GM21390 (cell line): Measurements from ENCODE around the gene PDE1A.

Experiments used
- ATAC-seq: cut with Tn5 transposase; IDR thresholded peaks from one replicate; pipeline ENCODE4 v1.9.1; 2021; ENCODE audit not compliant: unreplicated experiment

Gene PDE1A

DNA sequence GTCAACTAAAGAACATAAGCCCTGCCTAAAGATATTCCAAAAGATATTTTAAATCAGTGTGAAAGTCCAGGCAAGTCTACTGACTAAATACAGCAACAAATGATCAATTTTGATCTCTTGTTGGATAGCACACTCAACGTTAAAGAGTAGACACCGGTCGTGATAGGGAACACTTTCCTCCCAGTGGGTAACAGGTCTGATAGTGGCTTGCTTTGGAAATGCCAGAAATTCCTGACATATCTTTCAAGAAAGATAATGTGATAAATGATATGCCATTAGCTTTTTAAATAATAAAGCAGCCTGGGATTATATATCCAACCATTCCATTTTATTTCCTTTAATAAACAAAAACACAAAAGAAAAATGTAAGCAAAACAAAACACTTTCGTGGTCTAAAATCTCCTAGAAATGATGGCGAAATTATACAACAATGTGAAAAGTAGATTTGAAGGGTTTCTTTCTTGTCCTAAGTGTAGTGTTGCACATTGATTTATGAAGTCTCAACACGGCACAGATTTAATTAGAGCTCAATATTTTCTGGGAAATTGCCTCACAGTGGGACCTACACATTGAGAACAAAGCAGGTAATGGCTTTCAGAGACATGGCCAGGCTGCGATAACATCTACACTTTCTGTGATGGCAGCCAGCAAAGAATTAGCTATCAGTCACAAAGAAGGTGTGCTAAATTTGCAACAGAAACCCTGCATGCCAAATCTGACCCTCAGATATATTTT, 282.6 kb downstream of the PDE1A start:
- ATAC-seq: no peak

DNA sequence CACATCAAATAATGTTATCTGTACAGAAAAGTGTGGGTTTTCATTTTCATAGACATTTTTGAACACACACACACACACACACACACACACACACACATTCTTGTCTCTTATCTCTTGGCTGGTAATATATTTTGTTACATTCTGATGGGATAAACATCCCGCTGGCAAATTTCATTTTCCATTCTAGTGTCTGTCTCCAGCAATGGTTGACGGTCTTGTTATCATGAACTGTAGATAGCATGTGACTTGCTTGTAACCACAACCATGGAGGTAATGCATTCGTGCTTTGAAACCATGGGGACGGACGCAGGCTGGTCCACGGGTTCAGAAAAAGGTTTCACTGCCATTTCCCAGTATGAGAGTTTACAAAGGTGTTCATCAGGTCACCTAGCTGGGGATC, 284.8 kb downstream of the PDE1A start:
- ATAC-seq: no peak

DNA sequence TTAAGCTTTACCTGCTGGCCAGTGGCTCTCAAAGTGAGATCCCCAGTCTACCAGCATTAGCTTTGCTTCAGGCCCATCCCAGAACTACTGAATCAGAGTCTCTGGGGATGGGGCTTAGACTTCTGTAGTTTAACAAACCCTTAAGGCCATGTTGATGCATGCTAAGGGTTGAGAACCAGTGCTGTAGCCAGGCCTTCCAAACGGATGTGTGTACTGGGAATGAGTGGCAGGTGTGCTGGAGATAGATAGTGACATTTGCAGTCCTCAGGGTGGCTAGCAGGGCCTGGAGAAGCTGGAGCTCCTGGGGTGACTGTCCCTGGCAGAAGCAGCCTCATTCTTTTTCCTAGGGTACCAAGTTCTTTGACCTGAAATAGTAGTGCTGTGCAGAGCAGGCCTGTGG, 292.6 kb downstream of the PDE1A start:
- ATAC-seq: no peak

DNA sequence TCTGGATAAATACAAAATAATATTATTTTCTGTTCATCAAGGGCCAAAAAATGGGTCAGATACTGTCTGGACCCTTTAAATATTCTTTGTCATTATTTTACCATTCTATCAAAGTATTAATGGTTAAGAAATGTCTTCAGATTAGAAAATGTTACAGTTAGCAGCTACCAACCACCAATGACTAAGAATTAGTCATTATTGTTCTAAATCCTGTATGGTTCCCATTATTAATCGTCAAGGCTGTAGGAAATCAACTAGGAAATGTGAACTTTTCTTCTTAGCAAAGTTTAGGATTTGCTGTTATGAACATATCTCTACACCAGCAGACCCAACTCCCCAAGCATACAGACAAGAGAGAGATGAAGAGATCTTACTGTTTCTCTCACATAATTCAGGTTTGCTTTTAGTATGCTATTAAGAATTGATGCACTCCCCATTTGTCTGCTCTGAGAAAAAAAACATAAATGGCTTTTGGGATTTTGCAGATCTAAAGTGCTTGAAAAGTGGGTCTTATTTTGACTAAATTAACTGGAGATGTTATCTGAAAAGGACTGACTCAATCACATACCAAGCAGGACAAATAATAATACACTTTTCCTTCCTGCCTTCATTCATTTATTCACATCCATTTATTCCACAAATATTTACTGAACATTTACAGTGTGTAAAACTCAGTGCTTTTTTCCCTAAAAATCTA, 293.5 kb downstream of the PDE1A start:
- ATAC-seq: no peak

DNA sequence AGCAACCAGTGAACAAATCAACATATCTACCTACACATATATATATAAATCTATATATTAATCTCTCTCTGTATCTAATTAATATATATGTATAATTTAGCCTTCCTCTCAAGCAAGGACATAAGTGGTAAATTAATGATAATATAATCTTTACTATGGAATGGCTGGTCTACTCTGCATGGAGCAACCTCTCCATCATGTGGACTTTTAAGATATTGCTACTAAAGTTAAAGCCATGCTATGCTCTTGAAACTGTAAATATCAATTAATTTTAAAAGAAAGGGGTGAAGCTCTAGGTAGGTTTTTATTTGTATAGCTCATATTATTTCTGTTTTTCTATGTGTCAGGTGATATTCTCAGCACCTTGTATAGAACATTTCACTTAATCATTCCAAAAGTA, 294.2 kb downstream of the PDE1A start:
- no peak for ATAC-seq

DNA sequence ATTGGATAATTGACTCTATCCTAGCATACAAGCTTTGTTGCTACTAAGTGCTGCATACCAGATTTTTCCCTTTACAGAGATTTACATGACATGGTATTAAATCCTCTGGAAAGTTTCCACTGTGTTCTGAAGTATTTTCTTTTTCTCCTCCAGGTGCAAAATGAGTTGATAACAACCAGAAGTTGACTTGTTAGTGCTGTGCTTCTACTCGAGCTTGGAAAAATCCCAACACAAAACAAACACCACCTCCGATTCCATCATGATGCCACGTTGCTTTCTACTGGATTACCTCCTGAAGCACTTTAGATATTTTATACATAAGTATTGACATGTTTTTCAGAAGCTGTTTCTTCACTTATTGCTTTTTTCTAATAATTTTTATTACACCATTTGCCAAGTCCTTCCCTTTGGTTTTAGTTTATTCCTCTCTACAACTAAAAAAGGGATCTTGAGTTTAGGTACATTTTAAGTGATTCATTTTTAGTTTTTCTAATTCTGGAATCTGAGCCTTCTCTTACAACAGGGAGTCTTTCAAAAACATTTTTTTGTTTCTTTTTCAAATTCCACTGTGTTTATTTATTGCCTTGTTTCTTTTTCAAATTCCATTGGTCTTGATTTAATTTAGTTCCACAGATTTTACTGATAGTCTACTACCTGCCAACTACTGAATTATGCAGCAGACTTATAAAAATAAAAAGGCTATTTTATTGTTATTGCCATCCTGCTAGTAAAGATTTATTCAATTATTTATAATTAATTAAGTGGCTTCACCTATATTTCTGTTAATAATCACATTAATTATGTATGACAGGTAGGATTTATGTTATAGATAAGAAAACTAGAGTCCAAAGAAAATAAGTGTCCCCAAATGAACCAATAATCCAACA, 297.8 kb downstream of the PDE1A start:
- ATAC-seq: no peak

DNA sequence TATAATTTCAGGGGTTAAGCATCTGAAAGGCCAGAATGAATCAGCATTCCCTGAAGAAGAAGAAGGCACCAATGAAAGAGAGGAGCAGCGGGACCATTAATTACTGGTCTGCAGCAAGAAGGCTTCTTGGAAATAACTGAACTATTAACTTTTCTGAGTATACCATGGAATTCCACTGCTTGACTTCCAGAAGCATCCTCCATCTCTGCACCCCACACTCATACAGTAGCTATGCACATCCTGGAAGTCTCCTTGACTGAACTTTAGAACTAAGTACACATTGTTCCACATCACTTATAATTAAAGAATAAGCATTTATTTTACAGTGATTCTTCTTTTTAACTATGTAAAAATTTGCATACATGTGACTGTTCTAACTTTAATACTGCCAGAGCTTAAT, 309.6 kb downstream of the PDE1A start:
- no peak for ATAC-seq

DNA sequence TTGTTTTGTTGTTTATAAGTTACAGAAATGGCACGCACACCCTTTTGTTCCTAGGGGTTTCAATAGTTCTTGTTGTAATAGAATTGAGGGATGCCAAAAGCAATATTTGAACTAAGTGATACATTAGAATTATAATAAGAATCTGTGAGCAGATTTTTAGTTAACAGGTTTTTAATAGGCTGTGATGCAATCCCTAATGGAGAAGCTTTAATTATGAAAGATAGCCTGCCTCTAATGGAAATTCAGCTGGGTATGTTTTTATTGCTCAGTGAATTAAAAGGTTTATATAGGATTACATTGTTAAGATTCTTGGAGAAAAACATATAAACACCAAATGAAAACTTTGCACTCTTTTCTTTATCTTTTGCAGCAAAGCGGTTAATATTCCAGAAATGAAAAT, 310.1 kb downstream of the PDE1A start:
- no peak for ATAC-seq

DNA sequence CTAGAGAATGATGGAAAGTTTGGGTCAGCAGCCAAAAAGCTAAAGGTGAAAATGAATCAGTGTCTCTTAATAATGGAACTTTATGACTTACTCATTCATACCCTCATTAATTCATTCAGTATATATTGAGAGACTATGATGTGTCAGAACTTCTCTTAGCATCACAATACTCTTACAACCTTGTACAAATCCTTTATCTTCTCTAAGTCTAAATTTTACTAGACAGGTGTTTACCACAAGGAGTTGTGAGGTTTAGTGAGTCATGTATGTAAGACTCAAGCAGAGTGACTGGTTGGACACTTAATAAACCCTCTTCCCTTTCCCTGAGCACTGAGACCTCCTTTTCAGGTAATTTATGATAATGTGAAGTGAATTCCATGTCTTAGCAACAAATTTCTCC, 311.6 kb downstream of the PDE1A start:
- ATAC-seq: no peak

DNA sequence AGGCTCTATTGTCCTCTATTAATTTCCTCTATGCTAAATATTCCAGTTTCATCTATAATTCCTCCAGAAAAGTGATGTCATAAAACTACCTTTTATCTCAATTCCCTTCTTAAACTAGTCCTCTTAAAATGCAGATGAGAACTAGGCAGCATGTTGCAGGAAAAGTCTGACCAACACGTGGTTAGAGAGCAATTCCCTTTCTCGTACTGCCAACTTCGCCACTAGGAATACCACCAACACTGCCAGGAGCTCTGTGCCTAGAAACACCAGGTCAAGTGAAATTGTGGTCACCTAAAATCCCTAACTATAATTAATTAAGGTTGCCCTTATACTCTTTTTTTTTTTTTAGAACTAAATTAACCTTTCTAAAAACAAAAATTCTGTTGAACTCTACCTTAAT, 313.5 kb downstream of the PDE1A start:
- no peak for ATAC-seq

DNA sequence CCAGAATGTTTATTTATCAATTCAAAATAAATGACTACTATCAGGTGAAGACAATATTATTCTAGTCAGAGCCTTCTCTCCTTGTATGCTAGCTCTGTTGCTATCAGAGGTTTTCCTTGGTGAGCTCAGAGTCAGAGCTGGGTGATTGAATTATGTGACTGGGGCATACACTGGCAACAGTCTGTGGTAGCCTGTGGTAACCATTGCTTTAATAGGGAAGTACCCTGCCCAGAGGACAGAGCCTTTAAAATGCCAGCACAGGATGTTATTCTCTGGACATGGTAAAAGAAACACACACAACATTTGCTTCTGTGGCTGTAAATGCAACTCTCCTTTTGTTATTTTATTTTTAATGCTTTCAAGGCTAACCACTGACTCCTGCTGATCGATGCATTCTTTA, 316.5 kb downstream of the PDE1A start:
- ATAC-seq: no peak

DNA sequence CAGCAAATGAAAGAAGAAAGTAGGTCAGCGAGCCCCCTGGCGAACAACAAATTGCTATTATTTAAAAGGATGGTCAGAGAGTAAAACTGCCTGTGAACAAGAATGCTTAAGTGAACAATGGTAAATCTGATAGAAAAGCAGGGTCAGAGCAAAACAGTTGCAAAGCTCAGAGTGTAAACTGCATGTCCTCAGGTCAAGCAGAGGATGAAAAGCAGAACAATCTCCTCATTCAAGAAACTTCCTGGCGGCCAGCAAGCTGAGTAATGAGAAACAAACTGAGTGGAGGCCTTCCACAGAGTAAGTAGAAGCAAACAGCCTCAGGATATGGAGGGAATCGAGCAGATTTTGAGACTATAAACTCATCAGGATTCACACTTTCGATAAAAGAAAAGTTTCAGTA, 323.3 kb downstream of the PDE1A start:
- no peak for ATAC-seq

DNA sequence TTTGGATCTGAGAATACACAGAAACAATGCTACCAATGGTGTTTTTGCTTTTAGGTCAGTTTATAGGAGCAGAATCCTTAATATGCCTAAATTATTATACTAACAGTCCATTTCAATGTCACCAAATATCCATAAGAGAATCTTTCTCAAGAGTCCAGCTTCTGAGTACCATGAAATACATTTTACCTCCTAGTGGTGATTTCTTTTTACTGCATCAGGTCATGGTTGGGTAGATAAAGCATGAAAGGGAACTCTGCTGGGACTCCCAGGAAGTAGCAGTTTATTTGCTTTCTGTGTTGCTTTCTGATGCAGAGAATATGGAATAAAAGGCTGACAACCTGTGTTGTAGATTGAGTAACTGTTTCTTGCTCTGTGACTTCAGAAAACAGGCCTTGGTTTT, 325.6 kb downstream of the PDE1A start:
- ATAC-seq: peak; percentile 57

DNA sequence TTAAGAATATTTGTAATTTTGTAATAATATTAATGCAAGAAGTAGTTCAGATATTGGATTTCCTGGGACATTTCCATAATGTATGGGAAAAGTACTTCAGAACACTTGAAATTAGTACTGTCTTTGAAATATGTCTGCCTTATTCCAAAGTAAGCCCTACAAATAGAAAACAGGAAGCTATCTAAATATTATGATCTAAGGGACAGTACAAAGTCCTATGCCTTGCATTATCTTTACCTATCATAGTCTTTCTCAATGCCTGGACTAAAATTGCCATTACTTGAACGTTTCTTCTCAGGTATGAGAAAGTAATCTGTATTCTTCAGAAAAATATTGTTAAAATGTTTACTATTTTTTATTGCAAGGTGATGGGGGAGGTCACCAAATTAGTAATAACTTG, 328.2 kb downstream of the PDE1A start:
- no peak for ATAC-seq

DNA sequence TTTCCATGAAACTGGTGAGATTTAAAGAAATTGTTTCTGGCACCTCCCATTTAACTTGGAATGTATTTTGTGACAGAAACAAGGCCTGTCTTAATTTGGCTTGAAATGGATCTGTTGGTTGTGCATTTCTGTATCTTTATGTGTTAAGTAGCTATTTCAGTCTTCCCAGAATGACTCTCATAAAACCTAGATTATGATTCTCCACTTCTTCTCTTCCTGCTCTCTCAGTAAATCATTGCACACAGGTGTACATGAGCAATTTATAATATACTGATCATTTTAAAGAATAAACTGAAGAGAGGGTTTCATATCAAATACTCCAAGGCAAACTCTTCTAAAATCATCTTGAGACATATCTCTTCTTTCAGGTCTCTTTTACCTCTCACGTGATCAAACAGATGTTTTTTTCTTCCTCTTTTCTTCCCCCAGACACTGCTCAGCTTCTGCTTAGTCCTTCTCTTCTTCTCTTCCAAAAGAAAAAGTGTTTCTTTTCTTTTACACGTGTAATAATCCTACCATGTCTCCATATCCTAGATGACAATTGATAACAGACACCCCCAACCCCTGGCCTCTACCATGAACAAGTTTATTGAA, 329.2 kb downstream of the PDE1A start:
- ATAC-seq: no peak

DNA sequence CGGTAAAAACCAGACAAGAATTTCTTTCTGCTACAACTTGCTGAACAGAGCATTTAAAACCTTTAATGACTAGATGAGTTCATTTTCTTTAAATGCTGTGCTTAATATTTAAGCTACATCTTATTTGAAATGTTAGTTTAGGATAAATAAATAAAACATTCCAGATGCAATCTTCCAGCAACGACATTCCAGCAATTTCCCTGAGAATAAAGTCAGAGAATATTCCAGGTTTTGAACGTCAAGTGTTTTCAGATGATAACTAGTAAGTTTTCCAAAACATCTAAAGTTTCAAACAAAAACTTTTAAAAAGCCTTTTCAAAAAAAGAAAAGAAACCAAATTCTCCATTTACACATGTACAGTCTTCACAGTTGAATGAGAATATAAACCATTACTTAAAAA, 336.4 kb downstream of the PDE1A start:
- no peak for ATAC-seq
